ENCODE data around the gene KATNBL1. TPM values are rescaled to one million over a fixed set of nuclear protein-coding genes. Genes with fewer than 3 reads are reported as not detected.

The KATNBL1 gene
- total and polyA plus RNA-seq, 5 donors from 2014 or later, result 25.3 to 36.3 (median 26.7) TPM

Other genes starting within 250 kb of the KATNBL1 start
- not detected for gene CHRM5, start 241.6 kb downstream of the KATNBL1 start, total RNA-seq
- not detected for gene CHRM5, start 241.6 kb downstream of the KATNBL1 start, polyA plus RNA-seq
- gene AVEN, start 170.9 kb downstream of the KATNBL1 start, total RNA-seq, result 9.5 TPM
- gene AVEN, start 170.9 kb downstream of the KATNBL1 start, polyA plus RNA-seq, result 10 to 100 TPM in 1 of 4 donors, 1 to 10 TPM in 3; 4.5 to 11.5 (median 7.8) TPM
- gene EMC7, start 108.2 kb downstream of the KATNBL1 start, total RNA-seq, result 51.9 TPM
- 100 to 1,000 TPM; 124 to 172 (median 144) TPM for gene EMC7, start 108.2 kb downstream of the KATNBL1 start, polyA plus RNA-seq
- gene PGBD4, start 108.0 kb downstream of the KATNBL1 start, total RNA-seq, result 3.6 TPM
- 1 to 10 TPM; 1.4 to 2.6 (median 1.8) TPM for gene PGBD4, start 108.0 kb downstream of the KATNBL1 start, polyA plus RNA-seq
- gene EMC4, start 14.9 kb upstream of the KATNBL1 start, total RNA-seq, result 70.0 TPM
- gene EMC4, start 14.9 kb upstream of the KATNBL1 start, polyA plus RNA-seq, result 100 to 1,000 TPM; 172 to 199 (median 188) TPM
- 150 TPM for gene SLC12A6, start 127.7 kb upstream of the KATNBL1 start, total RNA-seq
- 10 to 100 TPM; 14.1 to 18.5 (median 14.5) TPM for gene SLC12A6, start 127.7 kb upstream of the KATNBL1 start, polyA plus RNA-seq
- gene NOP10, start 133.0 kb upstream of the KATNBL1 start, total RNA-seq, result 54.1 TPM
- gene NOP10, start 133.0 kb upstream of the KATNBL1 start, polyA plus RNA-seq, result 100 to 1,000 TPM; 421 to 504 (median 464) TPM
- gene NUTM1, start 133.2 kb upstream of the KATNBL1 start, total RNA-seq, result not detected
- not detected for gene NUTM1, start 133.2 kb upstream of the KATNBL1 start, polyA plus RNA-seq
- gene LPCAT4, start 157.1 kb upstream of the KATNBL1 start, total RNA-seq, result 83.2 TPM
- gene LPCAT4, start 157.1 kb upstream of the KATNBL1 start, polyA plus RNA-seq, result 10 to 100 TPM; 13.2 to 15.4 (median 14.7) TPM
- gene GOLGA8A, start 227.7 kb upstream of the KATNBL1 start, total RNA-seq, result 234 TPM
- gene GOLGA8A, start 227.7 kb upstream of the KATNBL1 start, polyA plus RNA-seq, result 1 to 10 TPM; 2.8 to 4.6 (median 4.6) TPM